Activated T-helper 2 cell treated with anti-CD3 and anti-CD28 coated beads, Interferon-gamma antibody, Interleukin-2, Interleukin-4, amounts not matched to agents 10 μg/mL and 5 μg/mL and 100 μg/mL, durations not matched to agents 14 hours and 24 hours and 36 hours (primary cell): ENCODE data around the gene PRRC2A. TPM values are rescaled to one million over a fixed set of nuclear protein-coding genes. Genes with fewer than 3 reads are reported as not detected.
"Not testable (repeated sequence)": the region's sequence is repeated elsewhere in the genome, so short reads cannot be mapped to it uniquely, and the experiment has no call there.

Experiments
- DNase-seq: peaks from one replicate; pipeline ENCODE4 v3.0.0; 2021; ENCODE audit warnings: low spot score
- H3K27ac Mint-ChIP-seq: one replicate; pipeline ENCODE4 v1.8.0; 2021; ENCODE audit warnings: mixed read lengths
- H3K27me3 Mint-ChIP-seq: one replicate; pipeline ENCODE4 v1.8.0; 2021; ENCODE audit warnings: low read depth, mixed read lengths
- H3K36me3 Mint-ChIP-seq: one replicate; pipeline ENCODE4 v1.8.0; 2021; ENCODE audit warnings: low read depth, mixed read lengths
- H3K4me1 Mint-ChIP-seq: one replicate; pipeline ENCODE4 v1.8.0; 2021; ENCODE audit warnings: low read depth, mixed read lengths
- H3K4me3 Mint-ChIP-seq: one replicate; pipeline ENCODE4 v1.8.0; 2021; ENCODE audit warnings: low read depth, mild to moderate bottlenecking, moderate library complexity, mixed read lengths
- H3K9me3 Mint-ChIP-seq: one replicate; pipeline ENCODE4 v1.8.0; 2021; ENCODE audit warnings: mixed read lengths
- intact Hi-C: fragments of 100-400 bp; cut with micrococcal nuclease; formaldehyde crosslinking; loops from one replicate; pipeline ENCODE4 v1.15.1; 2023
- total RNA-seq: library from RNA; stranded (reverse); gene quantifications from 2 replicates; pipeline ENCODE4 v1.2.3, GENCODE V29; 2022

Gene PRRC2A
- total RNA-seq, 1 donor from 2014 or later: 304 TPM

DNA sequence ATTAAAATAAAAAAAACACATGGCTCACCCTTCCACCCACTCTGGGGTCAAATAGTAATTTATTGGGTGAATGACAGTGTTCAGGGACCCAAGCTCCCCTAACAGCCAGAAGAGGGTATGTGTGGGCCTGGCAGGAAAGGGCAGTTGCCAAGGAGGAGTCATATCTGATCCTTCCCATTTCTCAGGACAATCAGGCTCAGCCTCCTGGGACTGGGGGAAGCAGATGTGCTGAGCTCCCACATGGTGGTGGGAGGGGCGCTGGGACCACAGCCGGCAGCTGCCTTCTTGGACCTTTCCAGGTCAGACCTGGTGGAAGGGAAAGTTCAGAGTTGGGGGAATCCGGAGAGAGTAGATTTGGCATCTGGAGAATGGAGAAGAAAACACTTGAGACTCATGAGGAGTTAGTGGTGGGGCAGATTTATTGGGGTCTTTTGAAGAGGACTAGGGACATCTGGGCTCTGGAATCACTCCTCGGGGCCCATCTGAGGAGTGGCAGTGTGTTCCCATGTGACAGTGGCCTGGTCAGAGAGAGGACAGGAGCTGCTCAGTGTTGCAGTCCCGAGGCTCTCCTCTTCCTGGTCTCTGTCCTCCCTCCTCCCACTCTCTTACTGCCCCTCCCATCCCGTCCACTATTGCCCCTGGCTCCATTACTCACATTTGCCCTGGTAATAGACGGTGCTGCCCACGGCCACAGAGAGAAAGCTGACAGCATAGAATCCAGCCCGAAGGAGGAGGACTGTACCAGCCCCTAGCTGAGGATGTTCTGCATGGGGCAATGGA lies 31.5 kb upstream of the PRRC2A start:
- H3K4me1 Mint-ChIP-seq: peaks cover 44% of the 10 kb centered on the region
- H3K27me3 Mint-ChIP-seq: no peaks in the 10 kb centered on the region
- H3K4me3 Mint-ChIP-seq: no peak overlapping the region
- peaks cover 4% of the 10 kb centered on the region for H3K36me3 Mint-ChIP-seq
- H3K9me3 Mint-ChIP-seq: no peaks in the 10 kb centered on the region
- peak overlapping the region; percentile 9 for H3K27ac Mint-ChIP-seq
- intact Hi-C loops: no loop called here
- no peak for DNase-seq

DNA sequence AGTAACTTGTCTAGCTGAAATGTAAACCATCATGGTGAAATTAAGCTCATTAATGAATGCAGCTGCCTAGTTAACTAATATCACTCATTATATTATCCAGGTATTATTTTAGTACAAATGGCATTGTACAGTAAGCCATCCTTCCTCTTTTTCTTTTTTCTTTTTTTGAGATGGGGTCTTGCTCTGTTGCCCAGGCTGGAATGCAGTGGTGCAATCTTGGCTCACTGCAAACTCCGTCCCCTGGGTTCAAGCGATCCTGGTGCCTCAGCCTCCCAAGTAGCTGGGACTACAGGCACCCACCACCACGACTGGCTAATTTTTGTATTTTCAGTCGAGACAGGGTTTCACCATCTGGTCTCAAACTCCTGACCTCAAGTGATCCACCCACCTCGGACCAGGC lies 29.8 kb upstream of the PRRC2A start:
- H3K27ac Mint-ChIP-seq, H3K27me3 Mint-ChIP-seq, H3K36me3 Mint-ChIP-seq, H3K4me3 Mint-ChIP-seq, intact Hi-C loops, H3K9me3 Mint-ChIP-seq, DNase-seq: not testable (repeated sequence)
- H3K4me1 Mint-ChIP-seq: peaks cover 40% of the 10 kb centered on the region

DNA sequence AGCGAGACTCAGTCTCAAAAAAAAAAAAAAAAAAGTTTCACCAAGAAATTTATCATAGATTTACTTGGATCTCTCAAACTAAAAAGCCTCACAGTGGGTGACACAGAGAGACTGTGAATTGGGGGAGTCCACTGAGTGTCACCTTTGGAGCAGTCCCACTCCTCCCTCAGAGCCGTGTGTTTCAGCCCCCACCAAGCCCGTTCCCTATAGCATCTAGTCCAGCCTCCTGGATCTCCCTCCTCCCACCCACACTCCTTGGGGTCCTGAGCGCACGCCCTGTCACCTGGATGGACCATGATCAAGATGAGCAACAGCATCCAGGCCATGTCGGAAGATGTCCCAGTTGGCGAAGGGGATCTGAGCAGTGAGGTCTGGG lies 28.1 kb upstream of the PRRC2A start:
- H3K36me3 Mint-ChIP-seq: peaks cover 4% of the 10 kb centered on the region
- DNase-seq: no peak
- H3K9me3 Mint-ChIP-seq: no peaks in the 10 kb centered on the region
- H3K27ac Mint-ChIP-seq: peak overlapping the region; percentile 74
- H3K4me3 Mint-ChIP-seq: peak overlapping the region; percentile 47
- peaks cover 32% of the 10 kb centered on the region for H3K4me1 Mint-ChIP-seq
- no peaks in the 10 kb centered on the region for H3K27me3 Mint-ChIP-seq
- intact Hi-C loops: no loop called here

DNA sequence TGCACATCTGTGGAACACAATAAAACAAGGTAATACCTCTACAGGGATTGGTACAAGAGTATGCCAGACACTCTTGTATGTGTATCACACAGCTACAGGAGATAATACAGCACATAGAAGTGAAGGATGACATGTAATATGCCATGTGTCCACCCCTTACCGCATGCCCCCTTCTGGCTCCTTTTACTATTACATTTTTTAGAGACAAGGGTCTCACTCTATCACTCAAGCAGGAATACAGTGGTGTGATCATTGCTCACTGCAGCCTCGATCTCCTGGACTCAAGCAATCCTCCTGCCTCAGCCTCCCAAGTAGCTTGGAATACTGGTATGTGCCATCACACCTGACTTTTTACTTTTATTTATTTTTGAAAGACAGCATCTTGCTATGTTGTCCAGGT lies 23.5 kb upstream of the PRRC2A start:
- no peak overlapping the region for H3K27ac Mint-ChIP-seq
- H3K4me3 Mint-ChIP-seq: no peak overlapping the region
- intact Hi-C loops: loop anchor here (1.0 to 5.0 kb wide), 2 partner anchors 16 to 105 kb away; no protein-coding TSS in a partner anchor
- no peaks in the 10 kb centered on the region for H3K27me3 Mint-ChIP-seq
- peaks cover 29% of the 10 kb centered on the region for H3K4me1 Mint-ChIP-seq
- no peaks in the 10 kb centered on the region for H3K9me3 Mint-ChIP-seq
- DNase-seq: no peak
- no peaks in the 10 kb centered on the region for H3K36me3 Mint-ChIP-seq

DNA sequence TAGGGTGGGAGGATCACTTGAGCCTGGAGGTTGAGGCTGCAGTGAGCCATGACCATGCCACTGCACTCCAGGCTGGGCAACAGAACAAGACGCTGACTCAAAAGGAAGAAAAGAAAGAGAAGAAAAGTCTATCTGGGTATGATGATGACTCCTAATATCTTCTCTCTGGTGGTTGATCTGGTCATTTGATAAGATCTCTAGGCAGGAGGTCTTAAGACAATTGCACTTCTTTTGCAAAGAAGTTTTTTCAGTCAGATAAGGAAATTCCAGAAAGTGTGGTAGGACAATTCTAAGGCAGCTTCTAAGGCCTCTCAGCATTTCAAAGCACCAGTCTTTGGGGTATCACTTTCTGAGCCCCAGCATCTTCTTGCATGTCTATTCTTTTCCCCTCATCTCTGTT lies 13.2 kb upstream of the PRRC2A start:
- intact Hi-C loops: no loop called here
- H3K4me3 Mint-ChIP-seq: no peak overlapping the region
- H3K36me3 Mint-ChIP-seq: no peaks in the 10 kb centered on the region
- no peak for DNase-seq
- H3K9me3 Mint-ChIP-seq: no peaks in the 10 kb centered on the region
- H3K27ac Mint-ChIP-seq: no peak overlapping the region
- H3K4me1 Mint-ChIP-seq: peaks cover 11% of the 10 kb centered on the region
- H3K27me3 Mint-ChIP-seq: peaks cover 3% of the 10 kb centered on the region

DNA sequence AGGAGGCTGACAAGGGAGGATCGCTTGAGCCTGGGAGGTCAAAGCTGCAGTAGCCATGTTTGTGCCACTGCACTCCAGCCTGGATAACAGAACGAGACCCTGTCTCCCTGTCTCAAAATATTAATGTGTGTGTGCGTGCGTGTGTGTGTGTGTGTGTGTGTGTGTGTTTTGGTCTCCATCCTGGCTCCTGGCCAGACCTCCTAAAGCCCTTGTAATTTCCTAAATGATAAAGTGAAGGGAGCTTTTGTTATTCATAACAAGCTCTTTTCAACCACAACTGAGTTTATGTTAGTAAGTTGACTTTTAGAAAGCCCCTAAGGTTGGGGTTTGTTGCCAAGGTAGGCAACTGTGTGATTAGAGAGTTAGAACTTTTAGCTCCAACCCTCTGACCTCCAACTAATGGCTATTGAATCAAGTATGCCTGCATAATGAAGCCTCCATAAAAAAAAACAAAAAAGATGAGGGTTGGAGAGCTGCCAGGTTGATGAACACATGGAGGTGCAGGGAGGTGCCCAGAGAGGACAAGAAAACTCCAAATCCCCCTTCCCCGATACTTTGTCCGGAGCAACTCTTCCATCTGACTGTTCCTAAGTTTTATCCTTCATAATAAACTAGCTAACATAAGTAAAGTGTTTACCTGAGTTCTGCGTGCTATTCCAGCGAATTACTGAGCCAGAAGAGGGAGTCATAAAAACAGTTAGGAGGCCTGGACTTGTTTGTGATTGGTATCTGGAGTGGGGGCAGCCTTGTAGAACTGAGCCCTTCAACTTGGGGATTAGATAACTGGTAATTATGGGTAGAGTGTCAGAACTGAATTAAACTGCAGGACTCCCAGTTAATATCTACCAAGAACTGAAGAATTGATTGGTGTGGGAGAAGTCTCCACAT lies 10.8 kb upstream of the PRRC2A start:
- Mint-ChIP-seq H3K4me1 (peaks cover 13% of the 10 kb centered on the region), H3K27ac (no peak overlapping the region), H3K4me3 (no peak overlapping the region), H3K27me3 (peaks cover 1% of the 10 kb centered on the region), H3K9me3 (no peaks in the 10 kb centered on the region), H3K36me3 (no peaks in the 10 kb centered on the region)
- intact Hi-C loops: no loop called here
- DNase-seq: no peak

DNA sequence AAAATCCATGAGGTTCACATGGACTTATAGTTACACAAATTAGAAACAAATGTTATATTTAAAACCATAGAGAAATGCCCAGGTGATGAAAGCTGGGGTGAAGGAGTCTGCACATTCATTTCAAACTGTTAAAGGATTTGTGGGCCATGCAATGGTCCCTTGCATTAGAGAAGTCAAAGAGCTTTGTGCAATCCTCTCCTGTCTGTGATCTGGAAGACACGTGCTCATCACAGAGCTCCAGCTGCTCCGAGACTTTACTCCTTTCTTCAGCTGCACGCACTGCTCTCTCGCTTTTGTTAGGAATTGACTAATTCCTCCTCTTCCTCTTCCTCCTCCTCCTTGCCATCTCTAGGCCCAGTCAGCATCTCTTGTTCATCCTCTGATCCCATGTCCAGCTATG lies 9.5 kb upstream of the PRRC2A start:
- no peaks in the 10 kb centered on the region for H3K36me3 Mint-ChIP-seq
- no peaks in the 10 kb centered on the region for H3K9me3 Mint-ChIP-seq
- no peak for DNase-seq
- H3K4me1 Mint-ChIP-seq: peaks cover 24% of the 10 kb centered on the region
- intact Hi-C loops: no loop called here
- no peak overlapping the region for H3K27ac Mint-ChIP-seq
- no peak overlapping the region for H3K4me3 Mint-ChIP-seq
- peaks cover 1% of the 10 kb centered on the region for H3K27me3 Mint-ChIP-seq

DNA sequence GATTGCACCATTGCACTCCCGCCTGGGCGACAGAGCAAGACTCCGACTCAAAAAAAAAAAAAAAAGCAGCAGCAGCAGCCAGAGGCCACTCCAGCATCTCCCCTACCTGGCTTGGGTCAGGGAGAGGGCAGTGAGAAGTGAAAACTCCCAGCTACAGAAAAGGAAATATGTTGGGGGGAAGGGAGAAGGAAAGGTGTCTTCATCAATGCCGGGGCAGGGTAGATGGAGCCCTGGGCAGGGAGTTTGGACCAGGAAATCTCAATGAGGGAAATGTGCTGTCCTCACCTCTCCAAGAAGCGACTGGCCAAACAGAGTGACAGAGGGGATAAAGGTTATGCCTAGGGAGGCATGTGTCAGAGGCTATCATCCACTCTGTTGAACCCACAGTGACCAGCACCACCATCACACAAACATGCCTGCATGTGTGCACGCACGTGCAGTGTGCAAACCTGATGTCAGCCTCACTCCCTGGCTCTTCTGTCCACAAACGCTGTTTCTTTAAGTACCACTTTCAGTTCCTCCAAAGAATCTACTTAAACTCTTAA lies 6.4 kb upstream of the PRRC2A start:
- no peaks in the 10 kb centered on the region for H3K9me3 Mint-ChIP-seq

DNA sequence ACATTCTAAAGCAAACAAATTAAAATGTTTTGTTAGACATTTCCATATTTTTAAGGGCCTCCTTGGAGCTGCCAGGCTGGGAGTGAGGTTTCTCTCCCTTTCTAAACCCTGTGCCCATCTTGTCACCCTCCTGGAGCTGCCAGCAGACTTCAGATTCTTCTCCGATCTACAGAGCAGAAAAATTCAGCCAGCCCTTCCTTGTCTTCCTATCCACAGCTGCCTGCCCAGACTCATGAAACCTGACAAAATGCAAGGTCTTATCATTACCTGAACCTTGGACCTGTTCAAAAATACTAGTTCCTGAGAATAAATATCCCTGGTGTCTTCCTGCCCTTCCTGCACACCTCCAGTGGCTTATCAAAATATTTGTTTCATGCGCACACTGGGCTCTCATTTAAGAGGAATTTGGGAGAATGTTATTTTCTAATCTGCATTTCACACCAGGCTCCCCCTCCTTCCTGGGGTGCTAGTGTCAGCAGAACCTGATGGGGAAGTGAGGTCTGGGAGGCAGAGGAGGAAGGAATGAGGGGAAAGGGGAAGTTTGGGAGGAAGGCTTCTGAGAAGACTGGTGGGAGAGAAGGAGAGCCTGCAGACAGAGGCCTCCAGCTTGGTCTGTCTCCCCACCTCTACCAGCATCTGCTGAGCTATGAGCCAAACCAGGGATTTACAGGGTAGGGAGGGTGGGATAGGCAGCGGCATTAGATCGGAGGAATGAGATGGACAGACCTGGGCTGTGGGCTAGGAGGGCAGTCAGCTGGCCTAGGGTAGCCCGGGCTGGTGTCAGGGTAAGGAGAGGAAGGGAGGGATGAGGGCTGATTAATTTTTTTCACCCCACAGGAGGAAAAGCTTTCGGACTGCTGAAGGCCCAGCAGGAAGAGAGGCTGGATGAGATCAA lies 5.6 kb upstream of the PRRC2A start, which contains the start of gene AIF1:
Gene AIF1 (plus strand): TSS at position 551 of the 895 bp plus-strand sequence. CDS start 96 bp downstream, at position 647.
- Mint-ChIP-seq H3K4me1 (peaks cover 26% of the 10 kb centered on the region), H3K27me3 (peaks cover 1% of the 10 kb centered on the region), H3K36me3 (peaks cover 7% of the 10 kb centered on the region), H3K9me3 (no peaks in the 10 kb centered on the region), H3K27ac (peak within 1 kb of the TSS; percentile 85), H3K4me3 (peak within 1 kb of the TSS; percentile 77)
- DNase-seq: no peak
- intact Hi-C loops: no loop called here

More for the DNA sequence above, 6.4 kb upstream of the PRRC2A start:
- Mint-ChIP-seq H3K4me3 (no peak overlapping the region), H3K36me3 (peaks cover 7% of the 10 kb centered on the region), H3K4me1 (peaks cover 24% of the 10 kb centered on the region), H3K27ac (no peak overlapping the region), H3K27me3 (peaks cover 1% of the 10 kb centered on the region)
- no peak for DNase-seq
- intact Hi-C loops: no loop called here

DNA sequence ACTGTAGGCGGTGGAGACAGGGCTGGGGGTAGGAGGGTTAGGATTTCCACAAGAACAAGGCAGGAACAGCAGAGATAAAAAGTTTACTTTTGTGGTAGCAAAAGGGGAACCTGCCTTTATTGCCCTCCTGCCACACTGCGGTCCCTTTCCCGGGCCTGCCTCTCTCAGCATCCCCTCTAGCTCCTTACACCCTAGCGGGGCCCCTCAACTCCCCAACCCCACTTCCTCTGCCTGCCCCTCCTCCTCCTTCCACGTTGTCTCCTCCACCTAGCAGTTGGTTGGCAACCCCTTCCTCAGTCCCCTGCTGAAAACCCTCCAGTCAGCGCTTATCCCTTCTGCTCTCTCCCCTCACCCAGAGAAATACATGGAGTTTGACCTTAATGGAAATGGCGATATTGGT lies 4.8 kb upstream of the PRRC2A start:
- Mint-ChIP-seq H3K36me3 (peaks cover 7% of the 10 kb centered on the region), H3K27me3 (peaks cover 1% of the 10 kb centered on the region), H3K9me3 (no peaks in the 10 kb centered on the region), H3K4me3 (peak overlapping the region; percentile 77), H3K4me1 (peaks cover 26% of the 10 kb centered on the region), H3K27ac (peak overlapping the region; percentile 85)
- DNase-seq: peak; percentile 34
- intact Hi-C loops: no loop called here

DNA sequence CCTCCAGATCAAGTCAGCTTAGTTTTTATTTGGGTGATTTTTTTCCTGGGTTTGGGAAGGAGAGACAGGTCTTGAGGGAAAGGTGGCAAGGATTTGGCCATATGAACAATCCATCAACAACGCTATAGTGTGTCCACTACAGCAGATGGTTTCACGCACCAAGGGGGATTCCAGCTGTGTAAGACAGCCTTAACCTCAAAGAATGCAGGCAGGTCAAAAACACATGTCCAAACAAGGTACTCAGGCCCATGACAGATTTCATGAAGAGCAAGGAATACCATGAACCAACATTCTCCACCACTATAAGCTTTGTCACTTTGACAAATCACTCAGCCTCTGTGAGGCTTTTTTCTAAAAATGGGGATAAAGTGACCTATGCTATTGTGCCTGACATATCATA lies 3.5 kb upstream of the PRRC2A start:
- Mint-ChIP-seq H3K27ac (no peak overlapping the region), H3K9me3 (no peaks in the 10 kb centered on the region), H3K36me3 (peaks cover 17% of the 10 kb centered on the region), H3K4me1 (peaks cover 32% of the 10 kb centered on the region), H3K27me3 (no peaks in the 10 kb centered on the region), H3K4me3 (peak overlapping the region; percentile 77)
- no peak for DNase-seq
- intact Hi-C loops: no loop called here
